Mammary epithelial cell (primary cell): Measurements from ENCODE around the gene CCDC117.

ENCODE experiments used
- CTCF ChIP-seq, 2 donors: IDR thresholded peaks in 1 of 2; conservative IDR thresholded peaks in 1 of 2; 2 replicates each; pipeline ENCODE4 v1.5.1; 2011 to 2012; ENCODE audit warnings: inconsistent platforms in 2 of 2, low read length in 2 of 2, mild to moderate bottlenecking in 2 of 2, control low read depth in 1 of 2, low read depth in 1 of 2; ENCODE audit not compliant: insufficient read depth in 1 of 2; ENCODE audit errors: extremely low read depth in 1 of 2
- EZH2 ChIP-seq: IDR thresholded peaks from 2 replicates; pipeline ENCODE4 v1.6.1; 2012; ENCODE audit warnings: low read length, inconsistent platforms, borderline replicate concordance

GRCh38 chr22:28730179-28730578 is 42.3 kb upstream of the CCDC117 start:
- TF ChIP-seq CTCF (conservative IDR thresholded peaks at IDR 0.05 in 1 of 2, IDR thresholded peaks at IDR 0.05 in 1 of 2; ENCODE audit: extremely low read depth in 1 of 2, insufficient read depth in 1 of 2, low read depth in 1 of 2, low read length in 2 of 2) (no peak), EZH2 (no peak)
